Pancreas (tissue), 10 donors: Measurements from ENCODE around the gene ST3GAL4. TPM values are rescaled to one million over a fixed set of nuclear protein-coding genes. Genes with fewer than 3 reads are reported as not detected.

Source experiments
- ATAC-seq, 4 donors: fragments of 200-7000 bp; cut with Tn5 transposase; one replicate each; pipeline versions ENCODE4 v1.8.0 to v1.9.1; 2020; ENCODE audit warnings: mild to moderate bottlenecking in 4 of 4, moderate library complexity in 4 of 4
- DNase-seq, 6 donors: peaks; one replicate each; pipeline ENCODE4 v3.0.0-alpha.2; 2020
- FAIRE-seq: peaks from 2 replicates; lab custom pipeline; 2012; peaks lifted over from hg19 to GRCh38; lab: Jason Lieb, UNC
- H3K27ac ChIP-seq, 4 donors: fragments of 200-600 bp; sonication (generic); 1 replicate in 3 of 4; 2 replicates in 1 of 4; pipeline versions ENCODE4 v1.5.0 to v1.8.0; 2020
- H3K27me3 ChIP-seq, 4 donors: fragments of 200-600 bp; one replicate each; pipeline ENCODE4 v1.8.0; 2021
- H3K36me3 ChIP-seq, 3 donors: fragments of 200-600 bp; sonication (generic) in 1 of 3; one replicate each; pipeline versions ENCODE4 v1.5.0 to v1.8.0; 2020 to 2021
- H3K4me1 ChIP-seq, 3 donors: fragments of 200-600 bp; one replicate each; pipeline ENCODE4 v1.8.0; 2021
- H3K4me3 ChIP-seq, 4 donors: fragments of 200-600 bp; sonication (generic) in 2 of 4; one replicate each; pipeline versions ENCODE4 v1.5.0 to v1.8.0; 2020 to 2021
- H3K9me3 ChIP-seq, 4 donors: fragments of 200-600 bp; one replicate each; pipeline ENCODE4 v1.8.0; 2021
- CTCF ChIP-seq, 4 donors: fragments of 200-600 bp; sonication (generic) in 3 of 4; IDR thresholded peaks; one replicate each; pipeline versions ENCODE4 v1.5.0 to v1.8.0; 2021; ENCODE audit warnings: antibody characterized with exemption in 4 of 4
- WGBS, 2 donors: extraction: QIAGEN DNeasy Blood & Tissue Kit; methylation state at CpG; one replicate each; pipeline ENCODE4 v1.1.7; 2013; 5-methylcytosine and 5-hydroxymethylcytosine counted together
- intact Hi-C, 3 donors: fragments of 100-400 bp; cut with DNase I; formaldehyde crosslinking; loops; one replicate each; pipeline versions ENCODE4 v1.11.1 to v1.14.2; 2022
- polyA plus RNA-seq, 2 donors: library from polyadenylated mRNA; stranded (reverse); fragments of 200-250 nt; gene quantifications; one replicate each; pipeline ENCODE4 v1.2.3, GENCODE V29; 2013
- total RNA-seq, 6 donors: library from RNA; stranded (reverse); fragmentation: NEBNext Ultra II Directional in 4 of 6; extraction: Animal tissue kit (Norgen Biotek cat#: 25700) in 4 of 6; gene quantifications; one replicate each; pipeline versions ENCODE4 v1.2.1 to v1.2.4, GENCODE V29; 2021 to 2023
- donor health status: healthy with polysubstance abuse.
- donor health status: DM: no; HTN: no; CAD: no; lungs with moderate emphysema.
- donor health status: DM: no; HTN: no; CAD: no.
- donor health status: control.
- donor health status: control.
- donor health status: Bipolar disorder and iron deficiency.
- donor health status: DM: yes; HTN: yes; CAD: no.
- donor health status: DM: no; HTN: no; CAD: no.
- donor health status: DM: no; HTN: no; CAD: no.
- donor health status: DM: yes; HTN: yes; CAD: no.

ST3GAL4 gene
- total and polyA plus RNA-seq, 8 donors = 2.6 to 12.9 (median 9.4) TPM

GRCh38 chr11:126337474-126338241 is 17.8 kb upstream of the ST3GAL4 start:
- H3K36me3 ChIP-seq = peaks cover 0 to 8% (median 0%) of the 10 kb centered on the region in 3 donors
- FAIRE-seq (no peak), ATAC-seq (no peak), DNase-seq (peak in 1 of 6 donors; percentile 52)
- H3K27me3 ChIP-seq = no peaks in the 10 kb centered on the region
- no peak for TF ChIP-seq CTCF (IDR thresholded peaks at IDR 0.05)
- H3K4me3 ChIP-seq = no peak overlapping the region
- H3K27ac ChIP-seq = no peak overlapping the region
- no peaks in the 10 kb centered on the region for H3K4me1 ChIP-seq
- no peaks in the 10 kb centered on the region for H3K9me3 ChIP-seq
- 87% methylated on average over 15 of the region's 15 CpGs for WGBS, 2 donors
- intact Hi-C loops = no loop called here

- no peak for FAIRE-seq
- peaks cover 0 to 5% (median 0%) of the 10 kb centered on the region in 3 donors for H3K36me3 ChIP-seq
- no peaks in the 10 kb centered on the region for H3K27me3 ChIP-seq
- peak overlapping the region in 1 of 4 donors; percentile 5 for H3K27ac ChIP-seq
- peak in 2 of 6 donors; percentile 0 to 52 for DNase-seq
- no peaks in the 10 kb centered on the region for H3K4me1 ChIP-seq
- H3K4me3 ChIP-seq = no peak overlapping the region
- TF ChIP-seq CTCF (IDR thresholded peaks at IDR 0.05) = no peak
- 92% methylated on average over 7 of the region's 7 CpGs for WGBS, 2 donors
- no peak for ATAC-seq
- no peaks in the 10 kb centered on the region for H3K9me3 ChIP-seq
- intact Hi-C loops = no loop called here
Observed at GRCh38 chr11:126338346-126339055, 17.0 kb upstream of the ST3GAL4 start.

- Histone ChIP-seq H3K36me3 (peaks cover 0 to 5% (median 0%) of the 10 kb centered on the region in 3 donors), H3K27me3 (no peaks in the 10 kb centered on the region), H3K9me3 (no peaks in the 10 kb centered on the region), H3K4me3 (no peak overlapping the region), H3K27ac (peak overlapping the region in 1 of 4 donors; percentile 5), H3K4me1 (no peaks in the 10 kb centered on the region)
- FAIRE-seq (no peak), ATAC-seq (peak in 2 of 4 donors; percentile 40 to 60), DNase-seq (peak in 2 of 6 donors; percentile 3 to 46)
- 74 to 76% methylated on average over 15 of the region's 15 CpGs for whole genome bisulfite sequencing, 2 donors
- intact Hi-C loops = no loop called here
- no peak for TF ChIP-seq CTCF (IDR thresholded peaks at IDR 0.05)
Observed at GRCh38 chr11:126339073-126339862, 16.2 kb upstream of the ST3GAL4 start.

- H3K4me3 ChIP-seq = no peak overlapping the region
- H3K27ac ChIP-seq = no peak overlapping the region
- intact Hi-C loops = no loop called here
- FAIRE-seq = no peak
- DNase-seq = peak in 1 of 6 donors; percentile 1
- no peak for TF ChIP-seq CTCF (IDR thresholded peaks at IDR 0.05)
- peaks cover 0 to under 1% (median 0%) of the 10 kb centered on the region in 3 donors for H3K4me1 ChIP-seq
- no peaks in the 10 kb centered on the region for H3K27me3 ChIP-seq
- peaks cover 0 to 5% (median 0%) of the 10 kb centered on the region in 3 donors for H3K36me3 ChIP-seq
- WGBS, 2 donors = 78 to 83% methylated on average over 11 of the region's 11 CpGs
- peak in 3 of 4 donors; percentile 13 to 44 (median 29) for ATAC-seq
- no peaks in the 10 kb centered on the region for H3K9me3 ChIP-seq
Observed at GRCh38 chr11:126339863-126340434, 15.5 kb upstream of the ST3GAL4 start.
